GM06990 (cell line): ENCODE data around the gene CHTF8.

Experiments
- DNase-seq: peaks from one replicate; pipeline ENCODE4 v3.0.0-alpha.2; 2011; ENCODE audit not compliant: insufficient read length; ENCODE audit errors: extremely low read depth
- H3K27me3 ChIP-seq: replicated peaks from 2 replicates; pipeline ENCODE4 v1.6.0; 2011; ENCODE audit warnings: low read length; ENCODE audit not compliant: control insufficient read depth, insufficient read depth
- H3K36me3 ChIP-seq: 2 replicates; pipeline ENCODE4 v1.5.1; 2011; ENCODE audit warnings: low read length; ENCODE audit not compliant: control insufficient read depth, insufficient read depth
- H3K4me3 ChIP-seq: replicated peaks from 2 replicates; pipeline ENCODE4 v1.5.1; 2011; ENCODE audit warnings: low read depth, mild to moderate bottlenecking, control low read depth, low read length
- TF ChIP-seq, protein P1 (sequence below): IDR thresholded peaks from 2 replicates; pipeline ENCODE4 v1.5.1; 2011; ENCODE audit warnings: low read length, control low read depth, mild to moderate bottlenecking, inconsistent platforms; ENCODE audit not compliant: insufficient read depth, poor library complexity, severe bottlenecking

The CHTF8 gene

DNA sequence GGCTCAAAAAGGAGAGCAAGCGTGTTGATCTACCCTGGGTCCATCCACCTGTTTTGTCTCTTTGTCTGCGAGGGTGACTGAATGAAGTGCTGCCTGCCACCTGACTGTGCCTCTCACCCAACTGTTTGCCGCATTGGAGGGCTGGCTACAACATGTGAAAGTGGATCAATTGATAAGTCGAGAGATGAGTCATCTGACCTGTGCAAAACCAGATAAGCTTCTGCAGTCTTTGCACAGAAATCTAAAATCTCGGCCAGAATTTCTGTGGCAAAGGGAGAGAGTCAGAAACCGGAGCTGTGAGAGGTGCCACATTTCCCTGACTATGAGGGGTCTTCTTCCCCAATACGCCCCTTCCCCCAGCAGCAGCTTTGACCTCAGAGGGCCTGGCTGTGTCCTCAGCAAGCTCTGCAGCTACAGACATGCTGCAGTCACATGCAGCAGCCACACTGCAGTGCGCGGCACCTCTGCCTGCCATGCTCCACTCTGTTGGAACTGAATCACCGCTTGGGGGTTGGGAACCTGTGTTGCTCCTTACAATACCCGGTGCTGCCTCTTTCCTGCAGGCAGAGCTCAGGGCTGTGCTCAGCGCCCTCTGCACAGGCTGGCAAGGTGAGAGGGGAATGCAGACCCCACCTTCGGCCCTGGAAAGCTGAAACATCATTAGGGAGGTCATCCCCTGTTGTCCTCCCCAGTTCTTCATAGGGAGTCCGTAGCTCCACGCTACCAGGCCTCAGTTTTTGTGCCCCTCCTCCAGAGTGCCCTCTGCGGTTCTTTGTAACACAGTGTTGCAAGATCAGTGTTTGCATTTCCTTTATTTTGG, 43.1 kb downstream of the CHTF8 start:
- no peak overlapping the region for H3K4me3 ChIP-seq
- TF ChIP-seq, protein P1, sequence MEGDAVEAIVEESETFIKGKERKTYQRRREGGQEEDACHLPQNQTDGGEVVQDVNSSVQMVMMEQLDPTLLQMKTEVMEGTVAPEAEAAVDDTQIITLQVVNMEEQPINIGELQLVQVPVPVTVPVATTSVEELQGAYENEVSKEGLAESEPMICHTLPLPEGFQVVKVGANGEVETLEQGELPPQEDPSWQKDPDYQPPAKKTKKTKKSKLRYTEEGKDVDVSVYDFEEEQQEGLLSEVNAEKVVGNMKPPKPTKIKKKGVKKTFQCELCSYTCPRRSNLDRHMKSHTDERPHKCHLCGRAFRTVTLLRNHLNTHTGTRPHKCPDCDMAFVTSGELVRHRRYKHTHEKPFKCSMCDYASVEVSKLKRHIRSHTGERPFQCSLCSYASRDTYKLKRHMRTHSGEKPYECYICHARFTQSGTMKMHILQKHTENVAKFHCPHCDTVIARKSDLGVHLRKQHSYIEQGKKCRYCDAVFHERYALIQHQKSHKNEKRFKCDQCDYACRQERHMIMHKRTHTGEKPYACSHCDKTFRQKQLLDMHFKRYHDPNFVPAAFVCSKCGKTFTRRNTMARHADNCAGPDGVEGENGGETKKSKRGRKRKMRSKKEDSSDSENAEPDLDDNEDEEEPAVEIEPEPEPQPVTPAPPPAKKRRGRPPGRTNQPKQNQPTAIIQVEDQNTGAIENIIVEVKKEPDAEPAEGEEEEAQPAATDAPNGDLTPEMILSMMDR, result no peak
- H3K27me3 ChIP-seq, result no peaks in the 10 kb centered on the region
- DNase-seq, result no peak
- peaks cover 3% of the 10 kb centered on the region; the same call in 1 of the 2 replicates for H3K36me3 ChIP-seq

DNA sequence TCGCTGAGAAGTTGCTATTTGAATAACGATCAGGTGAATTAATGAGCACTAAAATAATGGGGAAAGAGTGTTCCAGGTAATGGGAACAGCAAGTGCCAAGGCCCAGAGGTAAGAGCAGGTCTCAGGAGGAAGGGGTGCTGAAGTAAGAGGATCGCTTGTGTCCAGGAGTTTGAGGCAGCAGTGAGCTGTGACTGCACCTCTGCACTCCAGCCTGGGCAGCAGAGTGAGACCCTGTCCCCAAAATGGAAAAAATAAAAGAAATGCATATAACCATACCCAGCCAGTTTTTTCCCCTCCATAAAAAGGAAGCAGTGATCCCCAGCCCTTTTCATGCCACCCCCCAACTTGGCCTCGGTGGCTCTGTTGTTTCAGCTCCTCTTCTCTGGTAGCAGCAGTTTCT, 43.7 kb downstream of the CHTF8 start:
- TF ChIP-seq, protein P1, result no peak
- Histone ChIP-seq H3K36me3 (peaks cover 3% of the 10 kb centered on the region; the same call in 1 of the 2 replicates), H3K4me3 (no peak overlapping the region), H3K27me3 (no peaks in the 10 kb centered on the region)
- DNase-seq, result no peak

DNA sequence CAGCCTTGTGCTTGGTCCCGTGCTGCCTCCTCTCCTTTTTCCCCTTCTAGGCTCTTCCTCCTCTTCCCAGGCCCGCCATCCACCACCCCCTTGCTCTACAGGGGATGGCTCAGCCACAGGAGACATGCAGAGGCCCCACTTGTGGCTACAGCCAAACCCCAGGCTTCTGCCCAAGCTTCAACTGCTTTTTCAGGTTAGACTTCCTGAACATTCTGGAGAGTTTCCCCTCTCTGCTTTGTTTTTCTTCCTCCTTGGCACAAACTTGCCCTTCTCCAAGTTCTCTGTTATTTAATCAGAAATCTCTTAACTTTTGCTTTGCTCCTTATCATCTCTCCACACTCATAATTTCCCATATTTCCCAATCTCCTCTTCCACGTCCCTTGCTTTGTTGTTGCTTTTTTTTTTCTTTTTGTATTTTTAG, 45.2 kb downstream of the CHTF8 start:
- Histone ChIP-seq H3K36me3 (peaks cover 3% of the 10 kb centered on the region; the same call in 1 of the 2 replicates), H3K27me3 (no peaks in the 10 kb centered on the region), H3K4me3 (no peak overlapping the region)
- DNase-seq, result no peak
- TF ChIP-seq, protein P1, result no peak

DNA sequence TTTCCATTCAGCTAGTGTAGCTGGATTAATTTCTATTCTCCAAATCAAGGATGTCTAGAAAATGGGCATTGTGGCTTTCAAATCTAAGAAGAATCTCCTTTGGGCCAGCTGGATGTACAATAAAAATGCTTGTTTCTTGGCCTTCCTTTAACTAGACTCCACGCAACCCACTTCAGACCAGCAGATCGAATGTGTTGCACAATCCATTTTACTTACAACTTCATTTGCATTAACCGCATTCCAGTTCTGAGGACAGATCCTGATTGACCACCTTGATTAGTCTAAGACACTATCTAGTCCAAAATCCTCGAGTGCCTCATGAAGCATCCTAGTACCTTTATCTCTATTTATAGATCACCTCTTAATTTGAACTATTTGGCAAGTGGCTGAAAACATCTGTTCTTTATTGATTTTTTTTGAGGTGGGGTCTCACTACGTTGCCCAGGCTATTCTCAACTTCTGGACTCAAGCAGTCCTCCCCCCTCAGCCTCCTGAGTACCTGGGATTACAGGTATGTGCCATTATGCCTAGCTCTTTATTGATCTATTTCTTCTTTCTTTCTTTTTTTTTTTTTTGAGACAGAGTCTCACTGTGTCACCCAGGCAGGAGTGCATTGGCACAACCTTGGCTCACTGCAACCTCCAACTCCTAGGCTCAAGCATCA, 47.2 kb downstream of the CHTF8 start:
- Histone ChIP-seq H3K27me3 (no peaks in the 10 kb centered on the region), H3K36me3 (peaks cover 3% of the 10 kb centered on the region; the same call in 1 of the 2 replicates), H3K4me3 (no peak overlapping the region)
- no peak for DNase-seq
- TF ChIP-seq, protein P1, result no peak

DNA sequence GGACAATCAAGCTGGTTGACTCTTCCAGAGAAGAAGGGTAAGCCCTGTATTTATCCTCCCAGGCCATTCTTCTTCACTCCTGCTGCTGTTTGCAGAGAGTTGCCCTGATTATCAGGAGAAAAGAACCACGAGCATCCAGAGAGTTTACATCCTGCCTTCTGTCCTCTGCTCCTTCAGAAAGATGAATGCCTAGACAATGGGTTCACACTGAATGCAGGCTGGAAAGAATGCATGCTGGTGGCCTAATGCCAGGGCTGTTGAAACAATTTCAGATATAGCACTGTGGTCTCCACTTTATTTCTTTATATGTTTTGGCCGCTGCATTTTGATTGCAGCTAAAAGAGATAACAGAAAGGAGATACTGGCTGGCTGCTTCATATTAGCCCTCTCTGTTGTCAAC, 48.1 kb downstream of the CHTF8 start:
- no peaks in the 10 kb centered on the region for H3K27me3 ChIP-seq
- DNase-seq, result no peak
- no peak overlapping the region for H3K4me3 ChIP-seq
- peaks cover 3% of the 10 kb centered on the region; the same call in 1 of the 2 replicates for H3K36me3 ChIP-seq
- TF ChIP-seq, protein P1, result no peak
